ENCODE data around the gene IQCF5.

DNA sequence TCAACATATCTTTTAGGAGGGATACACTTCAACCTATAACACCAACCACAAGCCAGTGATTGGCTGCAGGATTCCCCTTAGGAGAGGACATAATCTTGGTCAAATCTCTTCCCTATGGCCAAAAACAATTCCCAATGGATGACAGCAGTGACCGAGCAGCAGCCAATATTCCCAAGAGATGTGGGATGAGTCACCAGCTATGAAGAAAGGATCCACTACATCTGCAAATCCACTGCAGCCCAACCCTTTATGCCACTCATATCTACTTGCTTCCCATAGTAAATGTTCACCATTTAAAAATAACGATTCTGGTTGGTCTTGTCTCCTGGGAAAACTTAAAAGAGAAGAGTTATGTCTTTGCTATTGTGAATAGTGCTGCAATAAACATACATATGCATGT, 4.5 kb upstream of the IQCF5 start:
- TF ChIP-seq CTCF (IDR thresholded peaks at IDR 0.05; ENCODE audit: low read depth, low read length, missing input control): no peak
- no peak for TF ChIP-seq FOXA1 (IDR thresholded peaks at IDR 0.05)
- TF ChIP-seq RAD21 (IDR thresholded peaks at IDR 0.05): no peak
- no peak for TF ChIP-seq SP1 (IDR thresholded peaks at IDR 0.05)
- TF ChIP-seq MAX (IDR thresholded peaks at IDR 0.05): no peak
- TF ChIP-seq, protein P1, sequence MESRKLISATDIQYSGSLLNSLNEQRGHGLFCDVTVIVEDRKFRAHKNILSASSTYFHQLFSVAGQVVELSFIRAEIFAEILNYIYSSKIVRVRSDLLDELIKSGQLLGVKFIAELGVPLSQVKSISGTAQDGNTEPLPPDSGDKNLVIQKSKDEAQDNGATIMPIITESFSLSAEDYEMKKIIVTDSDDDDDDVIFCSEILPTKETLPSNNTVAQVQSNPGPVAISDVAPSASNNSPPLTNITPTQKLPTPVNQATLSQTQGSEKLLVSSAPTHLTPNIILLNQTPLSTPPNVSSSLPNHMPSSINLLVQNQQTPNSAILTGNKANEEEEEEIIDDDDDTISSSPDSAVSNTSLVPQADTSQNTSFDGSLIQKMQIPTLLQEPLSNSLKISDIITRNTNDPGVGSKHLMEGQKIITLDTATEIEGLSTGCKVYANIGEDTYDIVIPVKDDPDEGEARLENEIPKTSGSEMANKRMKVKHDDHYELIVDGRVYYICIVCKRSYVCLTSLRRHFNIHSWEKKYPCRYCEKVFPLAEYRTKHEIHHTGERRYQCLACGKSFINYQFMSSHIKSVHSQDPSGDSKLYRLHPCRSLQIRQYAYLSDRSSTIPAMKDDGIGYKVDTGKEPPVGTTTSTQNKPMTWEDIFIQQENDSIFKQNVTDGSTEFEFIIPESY (IDR thresholded peaks at IDR 0.05): no peak
- no peak for TF ChIP-seq GABPA (IDR thresholded peaks at IDR 0.05 in 1 of 2, conservative IDR thresholded peaks at IDR 0.05 in 1 of 2)
